ENCODE results near the gene GABRP. TPM values are rescaled to one million over a fixed set of nuclear protein-coding genes. Genes with fewer than 3 reads are reported as not detected.
"Not testable (repeated sequence)": the region's sequence is repeated elsewhere in the genome, so short reads cannot be mapped to it uniquely, and the experiment has no call there.

GABRP gene
- total RNA-seq, 1 experiment from 2014 or later, result not detected

DNA sequence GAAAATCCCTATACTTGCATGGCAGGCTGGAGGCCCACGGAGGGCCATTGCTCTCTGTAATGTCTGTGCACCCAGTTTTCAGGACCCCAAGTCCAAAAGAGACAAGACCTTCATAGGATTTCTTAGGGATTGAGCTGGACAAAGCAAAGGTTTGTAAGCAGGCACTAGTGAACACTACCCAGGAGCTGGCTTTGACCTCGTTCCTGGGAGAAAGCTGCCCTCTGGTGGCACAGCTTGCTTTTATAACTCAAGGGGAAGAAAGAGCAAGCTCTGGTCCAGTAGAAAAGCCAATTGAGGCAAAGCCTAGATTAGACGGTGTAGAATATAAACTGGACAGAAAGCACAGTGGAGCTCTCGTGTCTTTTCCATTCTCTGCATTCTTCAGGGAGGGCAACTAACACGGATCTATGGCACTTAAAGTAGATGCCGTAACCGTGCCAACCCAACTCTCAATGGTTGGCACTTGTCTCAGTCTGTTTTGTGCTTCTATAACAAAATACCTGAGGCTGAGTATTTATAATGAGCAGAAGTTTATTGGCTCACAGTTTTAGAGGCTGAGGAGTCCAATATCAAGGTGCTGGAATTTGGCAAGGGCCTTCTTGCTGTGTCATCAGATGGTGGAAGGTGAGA, 7.9 kb downstream of the GABRP start:
- peak; percentile 32 for DNase-seq (ENCODE audit: low read depth)

DNA sequence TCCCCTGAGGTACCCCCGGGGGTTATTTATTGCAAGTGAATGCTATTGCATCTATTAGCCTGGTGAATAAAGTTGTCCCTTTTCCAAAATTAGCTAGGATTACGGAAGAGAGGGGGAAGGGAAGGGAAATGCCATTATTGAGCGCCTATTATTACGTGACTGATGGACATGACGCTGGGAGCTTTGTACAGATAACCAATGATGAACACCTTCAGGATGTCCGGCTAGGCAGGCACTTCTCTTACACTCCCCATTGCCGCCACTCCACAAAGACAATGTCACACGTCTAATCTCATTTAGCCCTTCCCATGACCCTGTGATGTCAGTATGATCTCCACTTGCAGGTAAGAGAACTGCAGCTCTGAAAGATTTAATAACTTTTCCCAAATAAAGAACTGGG, 9.4 kb downstream of the GABRP start:
- DNase-seq (ENCODE audit: low read depth), result no peak

DNA sequence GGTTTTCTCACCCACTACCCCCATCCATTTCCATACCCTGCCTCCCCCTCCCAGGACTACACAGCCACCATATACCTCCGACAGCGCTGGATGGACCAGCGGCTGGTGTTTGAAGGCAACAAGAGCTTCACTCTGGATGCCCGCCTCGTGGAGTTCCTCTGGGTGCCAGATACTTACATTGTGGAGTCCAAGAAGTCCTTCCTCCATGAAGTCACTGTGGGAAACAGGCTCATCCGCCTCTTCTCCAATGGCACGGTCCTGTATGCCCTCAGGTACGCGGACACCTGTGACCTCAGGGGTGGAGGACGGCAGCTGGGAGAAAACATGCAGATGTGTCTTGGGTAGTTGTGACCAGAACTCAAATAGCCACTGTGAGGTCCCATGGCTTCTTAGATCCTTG, 11.6 kb downstream of the GABRP start:
- no peak for DNase-seq (ENCODE audit: low read depth)

DNA sequence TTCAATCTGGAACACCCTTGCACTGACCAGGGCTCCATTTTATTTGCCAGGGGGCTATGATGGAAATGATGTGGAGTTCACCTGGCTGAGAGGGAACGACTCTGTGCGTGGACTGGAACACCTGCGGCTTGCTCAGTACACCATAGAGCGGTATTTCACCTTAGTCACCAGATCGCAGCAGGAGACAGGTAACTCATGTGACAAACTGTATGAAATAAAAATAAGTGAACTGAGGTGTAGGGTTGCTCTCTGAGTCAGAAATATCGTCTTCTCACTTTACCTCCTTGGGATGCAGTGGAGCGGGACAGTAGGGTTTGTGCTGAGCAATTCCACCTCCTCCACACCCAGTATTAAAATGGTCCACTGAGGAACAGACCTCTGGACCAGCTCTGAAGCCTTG, 22.1 kb downstream of the GABRP start:
- DNase-seq (ENCODE audit: low read depth), result no peak

DNA sequence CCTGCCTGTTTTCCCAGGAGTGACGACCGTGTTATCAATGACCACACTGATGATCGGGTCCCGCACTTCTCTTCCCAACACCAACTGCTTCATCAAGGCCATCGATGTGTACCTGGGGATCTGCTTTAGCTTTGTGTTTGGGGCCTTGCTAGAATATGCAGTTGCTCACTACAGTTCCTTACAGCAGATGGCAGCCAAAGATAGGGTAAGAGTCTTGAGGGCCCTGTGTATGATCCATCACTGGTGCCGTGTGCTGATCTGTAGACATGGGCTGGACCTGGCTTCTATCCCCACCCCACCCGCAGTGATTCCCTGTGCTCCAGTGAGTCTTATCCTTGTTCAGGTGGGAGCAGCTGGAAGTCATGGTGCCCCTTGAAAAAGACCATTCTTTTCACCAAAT, 26.0 kb downstream of the GABRP start:
- peak; percentile 61 for DNase-seq (ENCODE audit: low read depth)

DNA sequence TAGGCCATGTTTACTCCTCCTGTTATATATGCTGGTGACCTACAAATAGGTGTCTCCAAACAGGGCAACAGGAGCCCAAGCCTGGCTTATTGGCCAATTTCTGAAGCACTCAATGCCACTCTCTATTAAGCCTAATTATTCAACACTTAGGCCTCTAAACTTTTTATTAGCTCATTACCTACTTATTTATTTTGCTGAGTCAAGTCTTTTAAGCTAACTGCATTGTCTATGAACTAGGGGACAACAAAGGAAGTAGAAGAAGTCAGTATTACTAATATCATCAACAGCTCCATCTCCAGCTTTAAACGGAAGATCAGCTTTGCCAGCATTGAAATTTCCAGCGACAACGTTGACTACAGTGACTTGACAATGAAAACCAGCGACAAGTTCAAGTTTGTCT, 28.2 kb downstream of the GABRP start:
- no peak for DNase-seq (ENCODE audit: low read depth)

DNA sequence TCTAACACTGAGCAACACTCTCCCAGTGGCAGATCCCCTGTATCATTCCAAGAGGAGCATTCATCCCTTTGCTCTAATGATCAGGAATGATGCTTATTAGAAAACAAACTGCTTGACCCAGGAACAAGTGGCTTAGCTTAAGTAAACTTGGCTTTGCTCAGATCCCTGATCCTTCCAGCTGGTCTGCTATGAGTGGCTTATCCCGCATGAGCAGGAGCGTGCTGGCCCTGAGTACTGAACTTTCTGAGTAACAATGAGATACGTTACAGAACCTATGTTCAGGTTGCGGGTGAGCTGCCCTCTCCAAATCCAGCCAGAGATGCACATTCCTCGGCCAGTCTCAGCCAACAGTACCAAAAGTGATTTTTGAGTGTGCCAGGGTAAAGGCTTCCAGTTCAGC, 29.7 kb downstream of the GABRP start:
- no peak for DNase-seq (ENCODE audit: low read depth)

DNA sequence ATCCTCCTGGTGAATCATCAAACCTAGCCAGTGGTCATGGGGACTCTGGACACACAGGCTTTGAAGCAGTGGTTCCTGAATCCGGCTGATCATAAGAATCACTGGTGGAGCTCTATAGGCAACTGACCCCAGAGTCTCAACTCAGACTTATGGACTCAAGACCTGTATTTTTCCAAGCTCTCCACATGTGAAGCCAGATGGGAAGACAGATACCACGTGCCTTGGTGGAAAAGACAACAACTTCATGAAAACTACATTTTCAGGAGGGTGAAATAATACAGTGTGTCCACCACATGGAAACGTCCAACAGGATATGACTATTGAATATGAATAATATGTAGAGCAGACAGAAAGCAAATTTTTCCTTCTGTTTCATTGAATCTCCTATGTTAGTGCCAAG, 33.7 kb downstream of the GABRP start:
- no peak for DNase-seq (ENCODE audit: low read depth)

DNA sequence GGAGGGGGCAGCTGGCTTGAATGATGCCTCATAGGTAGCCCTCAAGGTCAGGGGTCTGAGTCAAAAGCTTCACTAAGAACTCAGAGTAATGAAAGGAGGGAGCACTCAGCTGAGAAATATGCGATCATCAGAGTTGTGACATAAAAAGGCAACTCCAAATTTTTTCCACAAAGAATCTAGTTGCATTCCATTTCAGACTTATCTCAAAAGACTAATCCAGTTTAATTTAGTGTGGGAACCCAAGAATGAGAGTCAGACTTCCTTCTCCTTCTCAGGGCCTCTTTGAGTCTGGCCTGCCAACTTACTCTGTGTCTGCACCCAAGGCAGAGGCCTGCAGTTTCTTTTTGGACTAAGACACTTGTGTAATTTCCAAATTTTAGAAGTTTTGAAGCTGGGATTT, 34.7 kb downstream of the GABRP start:
- DNase-seq (ENCODE audit: low read depth), result no peak

DNA sequence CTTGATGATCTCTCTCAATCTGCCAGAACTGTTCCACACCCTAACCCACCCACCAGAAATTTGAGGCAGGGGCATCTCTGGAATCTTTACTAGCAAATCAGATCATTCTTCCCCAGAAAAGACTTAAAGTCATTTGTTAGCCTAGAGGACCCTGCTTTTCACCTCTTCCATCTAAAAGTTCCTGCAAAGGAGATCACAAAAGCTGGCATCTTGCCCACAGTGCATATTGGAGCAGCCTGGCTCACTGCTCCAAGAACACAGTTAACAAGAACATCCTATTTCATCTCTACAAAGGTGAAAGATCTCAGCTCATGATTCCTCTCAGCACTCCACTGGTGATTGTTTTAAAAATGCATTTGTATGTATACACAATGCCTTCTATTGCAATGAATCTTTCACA, 36.3 kb downstream of the GABRP start:
- DNase-seq (ENCODE audit: low read depth), result no peak

DNA sequence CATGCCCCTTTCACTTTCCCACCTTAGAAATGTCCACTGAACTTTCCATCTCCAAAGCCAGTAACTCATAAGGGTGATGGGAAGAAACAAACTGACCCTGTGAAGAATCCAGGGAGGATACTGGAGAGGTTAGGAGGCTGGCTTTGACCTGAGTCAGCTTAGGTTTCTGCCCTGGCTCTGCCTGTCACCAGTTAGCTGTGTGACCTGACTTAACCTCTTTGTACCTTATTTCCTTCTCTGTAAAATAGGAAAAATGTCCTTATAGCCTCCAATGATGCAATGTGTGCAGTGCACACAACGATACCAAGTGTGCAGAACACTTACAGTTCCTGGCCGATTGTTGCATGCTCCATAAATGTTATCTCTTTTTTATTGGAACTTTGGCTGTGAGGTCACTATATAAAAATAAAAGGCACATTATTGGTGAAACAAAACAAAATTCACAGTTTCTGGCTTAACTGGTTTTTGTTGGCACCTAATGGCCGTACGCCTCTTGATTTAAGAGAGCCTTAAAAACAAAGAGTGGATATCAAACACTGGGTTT, 37.8 kb downstream of the GABRP start:
- DNase-seq (ENCODE audit: low read depth), result no peak

DNA sequence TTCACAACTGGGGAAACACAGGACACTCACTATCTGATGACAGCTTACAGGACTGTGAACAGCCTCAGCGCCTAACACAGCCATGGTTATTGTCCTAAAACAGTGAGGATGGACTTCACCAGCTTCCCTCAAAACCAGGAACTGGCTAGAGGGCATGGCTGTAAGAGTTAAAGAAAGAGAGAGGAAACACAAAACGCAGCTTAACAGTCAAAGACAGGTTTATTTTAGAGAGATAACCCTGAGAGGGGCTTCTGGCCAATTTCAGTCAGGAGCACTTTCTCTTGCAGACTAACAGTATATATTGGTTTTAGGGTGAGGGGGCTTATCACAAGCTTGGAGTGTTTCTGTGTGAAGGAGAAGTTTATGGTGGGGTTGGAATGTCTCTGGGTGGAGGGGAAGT, 42.6 kb downstream of the GABRP start:
- DNase-seq (ENCODE audit: low read depth), result no peak

DNA sequence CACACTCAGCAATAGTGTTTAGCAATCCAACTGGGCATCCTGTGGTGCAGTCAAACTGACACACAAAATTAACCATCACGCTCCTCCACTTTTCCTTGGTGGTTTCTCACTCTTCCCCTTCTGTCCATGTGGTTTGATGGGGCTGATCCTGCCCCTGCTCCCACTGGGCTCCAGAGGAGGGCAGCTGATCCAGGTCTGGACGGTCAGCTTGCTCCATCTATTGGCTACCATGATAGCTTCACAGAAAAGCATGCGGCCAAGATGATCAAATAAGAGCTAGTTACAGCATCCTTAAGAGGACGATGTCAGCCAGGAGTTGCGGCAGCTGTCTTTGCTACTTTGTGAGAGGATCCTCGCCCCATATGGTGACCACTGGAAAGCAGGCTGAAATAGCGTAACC, 48.7 kb downstream of the GABRP start:
- no peak for DNase-seq (ENCODE audit: low read depth)

DNA sequence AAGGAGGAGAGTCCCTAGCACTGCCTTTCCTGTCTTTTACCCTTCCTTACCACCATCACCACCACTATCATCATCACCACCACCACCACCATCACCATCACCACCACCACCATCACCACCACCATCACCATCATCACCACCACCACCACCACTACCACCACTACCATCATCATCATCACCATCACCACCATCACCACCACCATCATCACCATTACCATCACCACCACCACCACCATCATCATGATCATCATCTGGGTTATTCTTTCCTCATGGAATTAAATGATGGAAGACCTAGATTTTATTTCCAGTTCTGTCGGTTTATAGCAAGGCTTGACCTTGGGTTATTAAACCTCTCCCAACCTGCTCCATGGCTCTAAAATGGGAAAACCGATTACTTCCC, 50.5 kb downstream of the GABRP start:
- not testable (repeated sequence) for DNase-seq (ENCODE audit: low read depth)

DNA sequence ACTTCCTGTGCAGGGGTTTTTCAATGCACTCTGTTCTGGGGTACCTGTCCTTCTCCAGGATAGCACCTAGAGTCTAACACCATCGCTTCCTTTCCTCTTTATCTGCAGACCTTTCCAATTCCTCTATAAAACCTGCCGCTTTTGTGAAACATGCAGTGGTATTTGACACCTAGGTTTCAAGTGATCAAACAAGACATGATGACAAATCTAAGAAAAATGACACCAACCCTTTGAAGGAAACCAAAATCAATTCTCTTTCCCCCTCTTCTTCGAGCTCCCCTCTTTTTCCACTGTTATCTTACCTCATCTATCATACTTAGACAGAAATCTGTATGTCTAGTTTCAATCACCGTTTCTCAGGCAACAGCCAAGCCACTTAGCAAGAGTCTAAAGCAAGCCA, 52.7 kb downstream of the GABRP start:
- DNase-seq (ENCODE audit: low read depth), result no peak

DNA sequence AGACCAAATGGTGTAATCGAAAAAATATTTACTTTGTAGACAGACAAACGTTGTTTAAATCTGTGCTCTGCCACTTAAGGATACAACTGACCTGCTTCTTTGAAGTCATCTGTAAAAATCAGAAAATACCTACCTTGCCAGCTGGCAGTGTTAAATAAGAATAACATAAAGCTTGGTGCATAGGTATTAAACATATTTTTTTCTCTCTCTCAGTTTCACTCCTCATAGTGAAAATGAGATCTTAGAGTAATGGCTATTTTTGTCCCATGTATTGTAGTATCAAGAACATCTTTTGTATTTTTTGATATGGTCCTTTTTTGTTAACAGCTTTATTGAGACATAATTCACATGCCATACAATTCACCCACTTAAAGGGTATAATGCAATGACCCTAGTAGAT, 60.3 kb downstream of the GABRP start:
- no peak for DNase-seq (ENCODE audit: low read depth)

DNA sequence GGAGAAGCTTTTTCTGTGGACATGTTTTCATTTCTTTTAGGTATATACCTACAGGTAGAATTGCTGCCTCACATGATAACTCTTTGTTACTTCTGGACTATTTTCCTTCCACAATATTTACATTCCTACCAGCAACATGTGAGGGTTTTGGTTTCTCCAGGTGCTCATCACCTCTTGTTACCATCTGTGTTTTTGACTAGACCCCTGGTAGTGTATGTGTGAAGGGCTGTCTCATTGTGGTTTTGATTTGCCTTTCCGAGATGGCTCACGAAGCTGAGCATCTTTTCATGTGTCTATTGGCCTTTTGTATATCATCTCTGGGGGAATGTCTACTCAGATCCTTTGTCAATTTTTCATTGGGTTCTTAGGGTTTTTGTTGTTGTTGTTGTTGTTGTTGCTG, 61.1 kb downstream of the GABRP start:
- no peak for DNase-seq (ENCODE audit: low read depth)

DNA sequence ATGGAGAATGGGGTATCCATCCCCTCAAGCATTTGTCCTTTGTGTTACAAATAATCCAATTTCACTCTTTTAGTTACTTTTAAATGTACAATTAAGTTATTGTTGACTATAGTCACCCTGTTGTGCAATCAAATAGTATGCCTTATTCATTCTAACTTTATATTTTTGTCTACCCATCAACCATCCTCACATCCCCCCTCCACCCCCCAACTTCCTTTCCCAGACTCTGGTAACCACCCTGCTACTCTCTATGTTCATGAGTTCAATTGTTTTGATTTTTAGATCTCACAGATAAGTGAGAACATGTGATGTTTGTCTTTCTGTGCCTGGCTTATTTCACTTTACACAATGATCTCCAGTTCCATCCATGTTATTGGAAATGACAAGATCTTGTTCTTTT, 62.9 kb downstream of the GABRP start:
- no peak for DNase-seq (ENCODE audit: low read depth)

DNA sequence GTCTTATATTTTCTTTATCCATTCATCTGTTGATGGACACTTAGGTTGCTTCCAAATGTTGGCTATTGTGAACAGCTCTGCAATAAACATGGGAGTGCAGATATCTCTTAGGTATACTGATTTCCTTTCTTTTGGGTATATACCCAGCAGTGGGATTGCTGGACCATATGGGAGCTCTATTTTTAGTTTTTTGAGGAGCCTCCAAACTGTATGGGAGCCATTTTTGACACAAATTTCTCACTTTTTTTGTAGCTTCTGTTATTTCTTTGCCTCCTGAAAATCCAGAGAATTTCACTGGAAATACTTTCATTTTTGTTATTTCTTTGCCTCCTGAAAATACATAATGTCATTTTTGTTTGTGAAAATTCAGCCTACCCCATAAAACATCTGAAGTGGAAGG, 63.3 kb downstream of the GABRP start:
- DNase-seq (ENCODE audit: low read depth), result no peak

DNA sequence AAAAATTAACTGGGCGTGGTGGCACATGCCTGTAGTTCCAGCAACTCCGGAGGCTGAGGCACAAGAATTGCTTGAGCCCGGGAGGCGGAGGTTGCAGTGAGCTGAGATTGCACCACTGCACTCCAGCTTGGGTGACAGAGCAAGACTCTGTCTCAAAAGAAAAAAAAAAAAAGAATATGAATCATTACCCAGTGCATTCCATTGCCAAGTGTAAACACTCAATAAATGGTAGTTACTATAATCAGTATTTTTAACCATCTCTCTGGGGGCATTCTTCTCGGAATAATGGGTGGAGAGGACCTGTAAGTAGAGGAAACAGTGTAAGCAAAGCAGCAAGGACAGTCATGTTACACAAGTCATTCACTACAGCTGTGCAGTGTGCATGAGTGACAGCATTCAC, 64.5 kb downstream of the GABRP start:
- DNase-seq (ENCODE audit: low read depth), result peak; percentile 46

DNA sequence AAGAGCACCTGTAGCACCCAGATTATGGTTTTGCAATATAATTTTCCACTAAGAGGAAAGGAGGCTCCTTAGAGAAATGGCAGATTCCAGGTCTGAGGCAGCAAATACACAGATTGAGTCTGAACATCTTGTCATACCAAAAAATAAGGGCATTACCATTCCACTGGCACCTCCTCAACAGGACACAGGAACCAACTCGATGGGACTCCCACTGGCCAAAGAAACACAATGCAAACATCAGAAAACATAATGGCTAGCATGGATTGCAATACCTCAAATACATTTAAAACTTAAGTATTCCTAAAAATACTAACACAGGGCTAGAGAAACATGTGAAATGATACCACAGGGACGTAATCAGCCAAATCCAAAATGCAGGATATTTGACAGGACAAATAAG, 65.8 kb downstream of the GABRP start:
- DNase-seq (ENCODE audit: low read depth), result no peak

DNA sequence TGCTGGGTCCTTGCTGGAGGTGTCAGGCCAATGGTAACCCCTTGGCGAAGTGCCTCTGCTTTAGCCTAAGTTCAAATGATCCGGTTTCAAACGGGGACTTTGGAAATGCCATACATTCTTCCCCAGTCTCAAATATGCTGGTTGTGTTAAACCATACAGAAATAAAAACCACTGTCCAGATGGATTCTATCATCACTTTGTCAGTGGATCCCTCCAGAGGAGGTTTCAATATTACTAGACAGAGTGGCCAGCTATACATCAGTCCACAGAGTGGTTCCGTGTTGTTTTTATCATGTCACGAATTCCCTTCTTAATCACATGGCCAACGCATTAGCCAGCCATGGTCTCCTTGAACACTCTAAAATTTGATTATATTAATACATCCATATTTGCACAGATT, 71.0 kb downstream of the GABRP start:
- DNase-seq (ENCODE audit: low read depth), result no peak

DNA sequence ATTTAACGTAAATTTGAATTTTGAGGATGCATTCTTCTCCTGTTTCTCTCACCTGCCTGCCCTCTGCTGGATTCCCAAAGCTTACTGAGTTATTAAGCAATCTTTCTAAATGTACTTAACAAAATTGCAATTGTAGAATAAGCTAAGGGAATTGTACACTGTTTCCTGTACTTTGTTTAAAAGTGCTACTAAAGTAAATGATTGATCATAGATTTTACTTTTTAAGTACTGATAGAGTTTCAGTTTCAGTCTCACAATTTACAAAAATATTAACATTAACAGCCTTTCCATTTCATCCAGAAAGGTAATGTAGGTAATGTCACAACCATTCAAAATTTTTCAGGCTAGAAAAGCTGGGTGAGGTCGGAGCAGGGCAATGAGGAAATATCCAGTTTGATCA, 73.5 kb downstream of the GABRP start:
- no peak for DNase-seq (ENCODE audit: low read depth)

DNA sequence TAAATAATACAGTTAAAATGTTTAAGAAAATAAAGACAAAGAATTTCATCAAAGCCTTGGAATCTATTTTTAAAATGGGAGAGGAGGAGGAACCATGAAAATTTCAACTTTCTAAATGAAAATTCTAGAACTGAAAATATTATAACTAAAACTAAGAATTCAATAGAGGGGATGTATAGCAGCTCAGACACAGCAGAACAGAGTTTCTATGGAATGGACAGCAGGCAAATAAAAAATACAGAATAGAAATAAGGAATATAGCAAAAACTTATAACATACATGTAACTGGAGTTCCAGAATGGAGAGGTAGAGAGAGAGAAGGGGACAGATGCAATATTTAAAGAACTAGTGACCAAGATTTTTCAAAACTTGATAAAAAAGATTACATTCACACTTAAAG, 76.9 kb downstream of the GABRP start:
- DNase-seq (ENCODE audit: low read depth), result no peak

Measured in HT1080 (cell line).